Liver (tissue), 3 donors: Measurements from ENCODE around the gene AGPAT4.

Experiments
- FOXA2 ChIP-seq: IDR thresholded peaks from 2 replicates; pipeline ENCODE4 v1.6.1; 2016; ENCODE audit warnings: antibody characterized with exemption
- GABPA ChIP-seq, 2 donors: IDR thresholded peaks in 1 of 2; conservative IDR thresholded peaks in 1 of 2; 2 replicates each; pipeline ENCODE4 v1.6.1; 2016; ENCODE audit warnings: antibody characterized with exemption in 2 of 2, mild to moderate bottlenecking in 1 of 2, moderate library complexity in 1 of 2
- HNF4A ChIP-seq, 2 donors: conservative IDR thresholded peaks; 2 replicates each; pipeline ENCODE4 v1.6.1; 2016; ENCODE audit warnings: antibody characterized with exemption in 2 of 2, mild to moderate bottlenecking in 2 of 2
- RAD21 ChIP-seq, 2 donors: IDR thresholded peaks; 2 replicates each; pipeline ENCODE4 v1.6.1; 2016; ENCODE audit warnings: antibody characterized with exemption in 2 of 2, mild to moderate bottlenecking in 2 of 2
- RXRA ChIP-seq, 2 donors: IDR thresholded peaks; 2 replicates each; pipeline ENCODE4 v1.6.1; 2017 to 2018; ENCODE audit warnings: antibody characterized with exemption in 2 of 2, mild to moderate bottlenecking in 1 of 2
- SP1 ChIP-seq: IDR thresholded peaks from 2 replicates; pipeline ENCODE4 v1.6.1; 2018; ENCODE audit warnings: antibody characterized with exemption, mild to moderate bottlenecking
- TAF1 ChIP-seq: conservative IDR thresholded peaks from 2 replicates; pipeline ENCODE4 v1.6.1; 2016; ENCODE audit warnings: antibody characterized with exemption, mild to moderate bottlenecking
- YY1 ChIP-seq: IDR thresholded peaks from 2 replicates; pipeline ENCODE4 v1.6.1; 2016; ENCODE audit warnings: antibody characterized with exemption, mild to moderate bottlenecking
- TF ChIP-seq, protein P1 (sequence below): fragments of 150-350 bp; IDR thresholded peaks from 2 replicates; pipeline ENCODE4 v1.5.1; 2017; ENCODE audit warnings: improper control_type of control experiment, low read depth, low read length; ENCODE audit not compliant: missing input control
- TF ChIP-seq, protein P2 (sequence below): IDR thresholded peaks from 2 replicates; pipeline ENCODE4 v1.6.1; 2016; ENCODE audit warnings: antibody characterized with exemption
- TF ChIP-seq, protein P3 (sequence below): IDR thresholded peaks from 2 replicates; pipeline ENCODE4 v1.6.1; 2016; ENCODE audit warnings: antibody characterized with exemption, mild to moderate bottlenecking
- TF ChIP-seq, protein P4 (sequence below): IDR thresholded peaks from 2 replicates; pipeline ENCODE4 v1.6.1; 2016; ENCODE audit warnings: antibody characterized with exemption
- TF ChIP-seq, protein P5 (sequence below): IDR thresholded peaks from 2 replicates; pipeline ENCODE4 v1.6.1; 2016; ENCODE audit warnings: antibody characterized with exemption
- donor health status: healthy.
- donor health status: healthy.

DNA sequence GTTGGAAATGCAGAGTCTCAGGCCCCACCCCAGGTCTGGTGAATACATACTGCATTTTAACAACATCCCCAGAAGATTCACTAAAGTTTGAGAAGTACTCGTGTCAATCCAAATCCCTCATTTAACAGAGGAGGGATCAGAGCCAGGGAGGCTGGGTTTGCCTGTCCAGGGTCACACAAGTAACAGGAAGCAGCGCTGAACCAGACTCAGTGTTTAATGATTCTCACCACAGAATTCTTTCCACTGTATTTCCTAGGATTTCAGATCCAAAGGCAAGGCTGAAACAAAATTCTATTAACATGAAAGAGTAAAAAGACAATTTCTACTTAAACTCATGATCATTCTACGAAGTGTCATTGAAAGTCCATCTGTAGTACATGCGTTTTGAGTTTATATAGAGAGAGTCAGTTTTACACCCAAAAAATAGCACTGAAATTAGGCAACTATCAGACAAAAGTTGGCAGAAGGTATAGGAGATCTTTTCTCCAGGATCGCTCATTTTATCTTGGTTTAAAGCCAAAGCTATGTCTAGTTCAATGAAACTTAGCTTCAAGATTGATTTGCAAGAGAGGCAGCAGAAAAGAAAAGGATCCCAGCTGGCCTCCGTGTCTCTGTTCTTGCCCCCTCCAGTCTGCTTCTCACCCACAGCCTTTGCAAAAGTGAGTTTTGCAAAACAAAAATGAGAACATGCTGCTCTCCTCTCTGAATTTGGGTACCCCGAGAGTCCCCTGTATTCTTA is 6.0 kb upstream of the AGPAT4 start:
- TF ChIP-seq, protein P1, sequence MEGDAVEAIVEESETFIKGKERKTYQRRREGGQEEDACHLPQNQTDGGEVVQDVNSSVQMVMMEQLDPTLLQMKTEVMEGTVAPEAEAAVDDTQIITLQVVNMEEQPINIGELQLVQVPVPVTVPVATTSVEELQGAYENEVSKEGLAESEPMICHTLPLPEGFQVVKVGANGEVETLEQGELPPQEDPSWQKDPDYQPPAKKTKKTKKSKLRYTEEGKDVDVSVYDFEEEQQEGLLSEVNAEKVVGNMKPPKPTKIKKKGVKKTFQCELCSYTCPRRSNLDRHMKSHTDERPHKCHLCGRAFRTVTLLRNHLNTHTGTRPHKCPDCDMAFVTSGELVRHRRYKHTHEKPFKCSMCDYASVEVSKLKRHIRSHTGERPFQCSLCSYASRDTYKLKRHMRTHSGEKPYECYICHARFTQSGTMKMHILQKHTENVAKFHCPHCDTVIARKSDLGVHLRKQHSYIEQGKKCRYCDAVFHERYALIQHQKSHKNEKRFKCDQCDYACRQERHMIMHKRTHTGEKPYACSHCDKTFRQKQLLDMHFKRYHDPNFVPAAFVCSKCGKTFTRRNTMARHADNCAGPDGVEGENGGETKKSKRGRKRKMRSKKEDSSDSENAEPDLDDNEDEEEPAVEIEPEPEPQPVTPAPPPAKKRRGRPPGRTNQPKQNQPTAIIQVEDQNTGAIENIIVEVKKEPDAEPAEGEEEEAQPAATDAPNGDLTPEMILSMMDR: no peak
- TF ChIP-seq TAF1 (no peak), FOXA2 (no peak), YY1 (no peak), SP1 (no peak), GABPA (IDR thresholded peaks at IDR 0.05 in 1 of 2, conservative IDR thresholded peaks at IDR 0.05 in 1 of 2) (no peak), RXRA (IDR thresholded peaks at IDR 0.05) (no peak), RAD21 (IDR thresholded peaks at IDR 0.05) (no peak), HNF4A (conservative IDR thresholded peaks at IDR 0.05) (no peak)
- TF ChIP-seq, protein P2, sequence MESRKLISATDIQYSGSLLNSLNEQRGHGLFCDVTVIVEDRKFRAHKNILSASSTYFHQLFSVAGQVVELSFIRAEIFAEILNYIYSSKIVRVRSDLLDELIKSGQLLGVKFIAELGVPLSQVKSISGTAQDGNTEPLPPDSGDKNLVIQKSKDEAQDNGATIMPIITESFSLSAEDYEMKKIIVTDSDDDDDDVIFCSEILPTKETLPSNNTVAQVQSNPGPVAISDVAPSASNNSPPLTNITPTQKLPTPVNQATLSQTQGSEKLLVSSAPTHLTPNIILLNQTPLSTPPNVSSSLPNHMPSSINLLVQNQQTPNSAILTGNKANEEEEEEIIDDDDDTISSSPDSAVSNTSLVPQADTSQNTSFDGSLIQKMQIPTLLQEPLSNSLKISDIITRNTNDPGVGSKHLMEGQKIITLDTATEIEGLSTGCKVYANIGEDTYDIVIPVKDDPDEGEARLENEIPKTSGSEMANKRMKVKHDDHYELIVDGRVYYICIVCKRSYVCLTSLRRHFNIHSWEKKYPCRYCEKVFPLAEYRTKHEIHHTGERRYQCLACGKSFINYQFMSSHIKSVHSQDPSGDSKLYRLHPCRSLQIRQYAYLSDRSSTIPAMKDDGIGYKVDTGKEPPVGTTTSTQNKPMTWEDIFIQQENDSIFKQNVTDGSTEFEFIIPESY: no peak
- TF ChIP-seq, protein P3, sequence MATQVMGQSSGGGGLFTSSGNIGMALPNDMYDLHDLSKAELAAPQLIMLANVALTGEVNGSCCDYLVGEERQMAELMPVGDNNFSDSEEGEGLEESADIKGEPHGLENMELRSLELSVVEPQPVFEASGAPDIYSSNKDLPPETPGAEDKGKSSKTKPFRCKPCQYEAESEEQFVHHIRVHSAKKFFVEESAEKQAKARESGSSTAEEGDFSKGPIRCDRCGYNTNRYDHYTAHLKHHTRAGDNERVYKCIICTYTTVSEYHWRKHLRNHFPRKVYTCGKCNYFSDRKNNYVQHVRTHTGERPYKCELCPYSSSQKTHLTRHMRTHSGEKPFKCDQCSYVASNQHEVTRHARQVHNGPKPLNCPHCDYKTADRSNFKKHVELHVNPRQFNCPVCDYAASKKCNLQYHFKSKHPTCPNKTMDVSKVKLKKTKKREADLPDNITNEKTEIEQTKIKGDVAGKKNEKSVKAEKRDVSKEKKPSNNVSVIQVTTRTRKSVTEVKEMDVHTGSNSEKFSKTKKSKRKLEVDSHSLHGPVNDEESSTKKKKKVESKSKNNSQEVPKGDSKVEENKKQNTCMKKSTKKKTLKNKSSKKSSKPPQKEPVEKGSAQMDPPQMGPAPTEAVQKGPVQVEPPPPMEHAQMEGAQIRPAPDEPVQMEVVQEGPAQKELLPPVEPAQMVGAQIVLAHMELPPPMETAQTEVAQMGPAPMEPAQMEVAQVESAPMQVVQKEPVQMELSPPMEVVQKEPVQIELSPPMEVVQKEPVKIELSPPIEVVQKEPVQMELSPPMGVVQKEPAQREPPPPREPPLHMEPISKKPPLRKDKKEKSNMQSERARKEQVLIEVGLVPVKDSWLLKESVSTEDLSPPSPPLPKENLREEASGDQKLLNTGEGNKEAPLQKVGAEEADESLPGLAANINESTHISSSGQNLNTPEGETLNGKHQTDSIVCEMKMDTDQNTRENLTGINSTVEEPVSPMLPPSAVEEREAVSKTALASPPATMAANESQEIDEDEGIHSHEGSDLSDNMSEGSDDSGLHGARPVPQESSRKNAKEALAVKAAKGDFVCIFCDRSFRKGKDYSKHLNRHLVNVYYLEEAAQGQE: no peak
- TF ChIP-seq, protein P4, sequence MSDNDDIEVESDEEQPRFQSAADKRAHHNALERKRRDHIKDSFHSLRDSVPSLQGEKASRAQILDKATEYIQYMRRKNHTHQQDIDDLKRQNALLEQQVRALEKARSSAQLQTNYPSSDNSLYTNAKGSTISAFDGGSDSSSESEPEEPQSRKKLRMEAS: no peak
- TF ChIP-seq, protein P5, sequence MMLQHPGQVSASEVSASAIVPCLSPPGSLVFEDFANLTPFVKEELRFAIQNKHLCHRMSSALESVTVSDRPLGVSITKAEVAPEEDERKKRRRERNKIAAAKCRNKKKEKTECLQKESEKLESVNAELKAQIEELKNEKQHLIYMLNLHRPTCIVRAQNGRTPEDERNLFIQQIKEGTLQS: no peak
